Stimulated activated CD4-positive, alpha-beta T cell treated with anti-CD3 and anti-CD28 coated beads, TNF-alpha, amount 100 ng/mL, for 48 hours (primary cell): ENCODE results near the gene RBP2.

Experiments used
- DNase-seq, 3 donors: peaks; one replicate each; pipeline ENCODE4 v3.0.0-alpha.2; 2020; ENCODE audit warnings: low read depth in 3 of 3

The RBP2 gene

GRCh38 chr3:139476348-139476747, at the start of gene RBP2:
TSS of gene RBP2 (minus strand) at chr3:139476516. CDS start at chr3:139476459, 57 bp downstream.
- no peak for DNase-seq

GRCh38 chr3:139524841-139525636, 48.7 kb upstream of the RBP2 start:
- DNase-seq, result no peak

- DNase-seq, result no peak
Measured at GRCh38 chr3:139523718-139524117, 47.4 kb upstream of the RBP2 start.

DNA sequence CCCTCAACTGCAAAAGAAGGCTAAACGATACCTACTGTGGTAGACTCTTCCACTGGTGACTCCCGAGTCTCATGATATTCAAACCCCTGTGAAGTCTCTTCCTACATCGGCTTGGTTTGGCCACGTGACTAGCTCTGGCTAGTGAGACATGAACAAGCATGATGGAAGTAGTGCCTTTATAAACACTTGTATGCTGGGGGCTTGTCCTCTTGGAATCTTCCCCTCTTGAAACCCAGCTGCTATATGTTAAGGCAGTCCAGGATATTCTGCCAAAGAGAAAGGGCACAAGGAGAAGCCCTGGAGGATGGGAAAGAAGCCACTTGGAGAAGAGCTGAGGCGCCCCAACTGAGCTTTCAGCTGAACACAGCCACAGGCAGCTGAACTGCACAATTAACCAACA, 46.9 kb upstream of the RBP2 start:
- DNase-seq, result no peak

- DNase-seq, result no peak
Measured at GRCh38 chr3:139522421-139522820, 46.1 kb upstream of the RBP2 start.

DNA sequence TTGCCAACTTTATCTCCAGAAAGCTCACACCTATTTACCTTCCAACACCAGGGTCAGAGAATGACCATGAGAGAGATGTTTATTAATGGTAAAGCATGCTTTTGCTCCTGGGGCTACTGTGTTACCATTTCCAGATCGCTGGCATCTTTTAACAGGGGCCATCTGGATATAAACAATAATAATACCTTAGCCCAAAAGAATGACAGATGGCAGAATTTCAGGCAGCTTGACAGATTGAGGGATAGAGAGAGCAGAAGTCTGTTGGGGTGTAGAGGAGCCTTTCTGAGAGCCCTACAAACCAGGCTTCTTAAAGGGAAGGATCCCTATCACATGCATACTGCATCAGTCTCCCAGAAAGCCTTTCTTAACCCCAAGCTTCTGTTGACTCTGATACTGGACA, 45.5 kb upstream of the RBP2 start:
- DNase-seq, result no peak

DNA sequence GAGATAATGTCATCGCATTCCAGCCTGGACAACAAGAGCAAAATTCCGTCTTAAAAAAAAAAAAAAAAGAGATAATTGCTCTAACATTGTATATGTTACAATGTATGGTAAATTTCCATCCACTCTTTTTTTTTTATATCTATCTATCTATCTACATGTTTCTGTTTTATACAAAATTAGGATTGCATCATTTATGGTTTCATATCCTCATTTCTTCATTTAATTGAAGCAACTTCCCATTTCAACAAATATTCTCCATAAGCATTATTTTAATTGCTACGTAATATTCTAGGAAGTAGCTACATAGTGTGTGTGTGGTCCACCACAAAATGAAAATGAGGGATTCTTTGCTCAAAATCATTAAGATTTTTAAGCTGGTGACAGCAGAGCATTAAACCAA, 44.8 kb upstream of the RBP2 start:
- DNase-seq, result no peak

GRCh38 chr3:139519998-139520737, 43.9 kb upstream of the RBP2 start:
- no peak for DNase-seq

- DNase-seq, result no peak
Measured at GRCh38 chr3:139518926-139519842, 42.9 kb upstream of the RBP2 start.

- DNase-seq, result no peak
Measured at GRCh38 chr3:139518306-139518705, 42.0 kb upstream of the RBP2 start.

DNA sequence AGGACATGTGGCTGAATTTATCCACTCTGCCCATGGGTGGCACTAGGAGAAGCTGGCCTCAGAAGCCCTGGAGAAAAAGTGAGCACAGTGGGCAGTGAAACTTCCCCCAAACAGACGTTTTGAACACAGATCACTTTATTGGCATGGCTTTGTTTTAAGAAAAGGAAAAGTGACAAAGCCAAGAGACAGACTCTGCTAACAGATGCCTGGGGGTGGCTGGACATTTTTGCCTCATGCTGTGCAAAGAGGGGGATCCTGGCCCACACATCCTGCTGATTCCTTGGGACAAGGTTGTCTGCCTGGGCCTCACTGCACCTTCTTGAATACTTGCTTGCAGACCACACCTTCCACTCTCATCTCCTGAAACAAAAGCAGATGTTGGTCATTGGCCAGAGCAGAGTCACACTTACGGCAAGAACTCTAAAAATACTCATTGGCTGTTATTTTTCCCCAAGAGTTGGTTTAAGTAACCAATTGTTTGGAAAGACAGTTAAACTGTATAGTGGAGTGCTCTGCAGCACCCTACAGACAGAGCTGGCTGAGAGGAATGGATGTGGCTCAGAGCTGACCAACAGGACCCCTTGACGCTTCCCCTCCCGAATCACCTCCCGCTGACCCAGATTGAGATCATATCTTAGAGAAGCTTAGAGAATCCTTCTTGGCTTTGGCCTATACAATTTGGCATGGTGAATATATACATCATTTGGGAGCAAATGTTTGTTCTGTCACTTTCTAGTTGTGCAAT, 41.2 kb upstream of the RBP2 start:
- DNase-seq, result no peak

- DNase-seq, result no peak
Measured at GRCh38 chr3:139514741-139515140, 38.4 kb upstream of the RBP2 start.

DNA sequence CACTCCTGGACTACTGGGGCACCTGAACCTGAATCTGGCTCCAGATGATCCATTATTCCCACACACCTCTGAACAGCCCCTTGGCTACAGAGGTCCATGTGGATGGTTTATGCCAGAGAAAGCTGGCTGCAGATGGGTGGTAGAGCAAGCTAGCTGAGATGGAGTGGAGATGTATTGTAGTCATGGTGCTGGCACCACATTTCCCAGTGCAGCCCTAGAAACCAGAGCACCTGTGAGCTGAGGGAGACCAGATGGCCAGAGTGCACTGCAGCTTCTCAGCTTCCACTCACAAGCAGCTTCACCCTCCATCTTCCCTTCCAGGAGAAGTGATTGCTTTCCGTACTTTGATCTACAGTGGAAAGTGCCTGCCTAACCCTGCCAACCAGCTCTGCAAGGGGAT, 33.3 kb upstream of the RBP2 start:
- DNase-seq, result no peak

GRCh38 chr3:139506766-139507165, 30.4 kb upstream of the RBP2 start:
- DNase-seq, result no peak

GRCh38 chr3:139505829-139506386, 29.6 kb upstream of the RBP2 start:
- no peak for DNase-seq

GRCh38 chr3:139499536-139499935, 23.2 kb upstream of the RBP2 start:
- no peak for DNase-seq

GRCh38 chr3:139493826-139494385, 17.6 kb upstream of the RBP2 start:
- no peak for DNase-seq

- DNase-seq, result no peak
Measured at GRCh38 chr3:139491966-139492365, 15.7 kb upstream of the RBP2 start.

DNA sequence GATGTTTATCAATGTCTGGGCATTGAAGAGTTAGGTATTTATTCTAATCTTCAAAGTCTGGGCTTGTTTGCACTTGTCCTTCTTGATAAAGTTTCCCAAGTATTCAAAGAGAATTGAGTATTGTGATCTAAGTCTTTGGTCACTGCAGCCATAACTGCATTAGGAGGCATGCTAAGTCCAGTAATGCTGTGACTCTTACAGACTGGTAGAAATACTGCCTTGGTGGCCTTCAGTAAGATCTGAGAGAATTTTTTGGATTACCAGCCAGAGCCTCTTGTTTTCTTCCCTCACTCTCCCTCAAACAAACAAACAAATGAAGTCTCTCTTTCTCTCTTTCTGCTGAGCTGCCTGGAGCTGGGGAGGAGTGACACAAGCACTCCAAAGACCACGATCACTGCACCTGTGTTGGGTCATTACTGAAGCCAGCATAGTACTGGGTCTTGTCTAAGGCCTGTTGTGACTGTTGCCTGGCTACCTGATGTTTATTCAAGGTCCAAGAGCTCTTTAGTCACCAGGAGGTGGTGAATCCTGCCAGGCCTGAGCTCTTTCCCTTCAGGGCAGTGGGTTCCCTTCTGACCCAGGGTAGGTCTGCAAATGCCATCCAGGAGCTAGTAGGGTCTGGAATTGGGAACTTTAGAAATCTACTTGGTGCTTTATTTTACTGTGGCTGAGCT, 14.8 kb upstream of the RBP2 start:
- DNase-seq, result no peak

DNA sequence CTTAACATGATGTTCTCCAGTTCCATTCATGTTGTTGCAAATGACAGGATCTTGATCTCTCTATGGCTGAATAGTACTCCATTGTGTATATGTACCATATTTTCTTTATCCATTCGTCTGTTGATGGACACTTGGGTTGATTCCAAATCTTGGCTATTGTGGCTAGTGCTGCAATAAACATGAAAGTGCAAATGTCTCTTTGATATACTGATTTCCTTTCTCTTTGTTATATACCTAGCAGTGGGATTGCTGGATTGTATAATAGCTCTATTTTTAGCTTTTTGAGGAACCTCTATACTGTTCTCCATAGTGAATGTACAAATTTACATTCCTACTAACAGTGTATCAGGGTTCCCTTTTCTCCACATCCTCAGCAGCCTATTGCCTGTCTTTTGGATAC, 5.9 kb upstream of the RBP2 start:
- no peak for DNase-seq
